Ishikawa (cell line): ENCODE results near the gene TLE7.
A peak's percentile ranks its signal among the peaks of the same experiment; 100 is the strongest.

Experiments used
- CEBPB ChIP-seq: IDR thresholded peaks from 2 replicates; pipeline ENCODE4 v1.6.1; 2012
- CREB1 ChIP-seq: IDR thresholded peaks from 2 replicates; pipeline ENCODE4 v1.6.1; 2012; ENCODE audit warnings: low read depth
- EGR1 ChIP-seq: IDR thresholded peaks from 2 replicates; pipeline ENCODE4 v1.6.1; 2012
- EP300 ChIP-seq: IDR thresholded peaks from 2 replicates; pipeline ENCODE4 v1.6.1; 2012; ENCODE audit warnings: borderline replicate concordance
- FOXM1 ChIP-seq: IDR thresholded peaks from 2 replicates; pipeline ENCODE4 v1.6.1; 2012; ENCODE audit warnings: low read depth, borderline replicate concordance
- NFIC ChIP-seq: IDR thresholded peaks from 2 replicates; pipeline ENCODE4 v1.6.1; 2012
- RAD21 ChIP-seq: IDR thresholded peaks from 2 replicates; pipeline ENCODE4 v1.6.1; 2012; ENCODE audit warnings: low read depth
- REST ChIP-seq: IDR thresholded peaks from 2 replicates; pipeline ENCODE4 v1.6.1; 2012; ENCODE audit warnings: low read depth, mild to moderate bottlenecking
- TAF1 ChIP-seq: IDR thresholded peaks from 2 replicates; pipeline ENCODE4 v1.6.1; 2012; ENCODE audit warnings: low read depth, mild to moderate bottlenecking
- TCF12 ChIP-seq: IDR thresholded peaks from 2 replicates; pipeline ENCODE4 v1.6.1; 2012; ENCODE audit warnings: low read depth
- TEAD4 ChIP-seq: IDR thresholded peaks from 2 replicates; pipeline ENCODE4 v1.6.1; 2012
- YY1 ChIP-seq: IDR thresholded peaks from 2 replicates; pipeline ENCODE4 v1.6.1; 2012; ENCODE audit warnings: low read depth
- ZBTB7A ChIP-seq: IDR thresholded peaks from 2 replicates; pipeline ENCODE4 v1.6.1; 2012; ENCODE audit warnings: low read depth
- TF ChIP-seq, protein P1 (sequence below): IDR thresholded peaks from 2 replicates; pipeline ENCODE4 v1.6.1; 2012
- TF ChIP-seq, protein P2 (sequence below): IDR thresholded peaks from 2 replicates; pipeline ENCODE4 v1.6.1; 2012

Gene TLE7

GRCh38 chr16:71473891-71474290 is 32.0 kb upstream of the TLE7 start:
- TF ChIP-seq, protein P1, sequence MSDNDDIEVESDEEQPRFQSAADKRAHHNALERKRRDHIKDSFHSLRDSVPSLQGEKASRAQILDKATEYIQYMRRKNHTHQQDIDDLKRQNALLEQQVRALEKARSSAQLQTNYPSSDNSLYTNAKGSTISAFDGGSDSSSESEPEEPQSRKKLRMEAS, result no peak
- TF ChIP-seq TCF12 (no peak), EP300 (no peak), RAD21 (no peak), YY1 (no peak), TEAD4 (no peak), TAF1 (no peak), REST (no peak), CREB1 (no peak), NFIC (no peak), CEBPB (no peak), ZBTB7A (no peak), EGR1 (no peak), FOXM1 (no peak)
- TF ChIP-seq, protein P2, sequence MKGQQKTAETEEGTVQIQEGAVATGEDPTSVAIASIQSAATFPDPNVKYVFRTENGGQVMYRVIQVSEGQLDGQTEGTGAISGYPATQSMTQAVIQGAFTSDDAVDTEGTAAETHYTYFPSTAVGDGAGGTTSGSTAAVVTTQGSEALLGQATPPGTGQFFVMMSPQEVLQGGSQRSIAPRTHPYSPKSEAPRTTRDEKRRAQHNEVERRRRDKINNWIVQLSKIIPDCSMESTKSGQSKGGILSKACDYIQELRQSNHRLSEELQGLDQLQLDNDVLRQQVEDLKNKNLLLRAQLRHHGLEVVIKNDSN, result no peak

DNA sequence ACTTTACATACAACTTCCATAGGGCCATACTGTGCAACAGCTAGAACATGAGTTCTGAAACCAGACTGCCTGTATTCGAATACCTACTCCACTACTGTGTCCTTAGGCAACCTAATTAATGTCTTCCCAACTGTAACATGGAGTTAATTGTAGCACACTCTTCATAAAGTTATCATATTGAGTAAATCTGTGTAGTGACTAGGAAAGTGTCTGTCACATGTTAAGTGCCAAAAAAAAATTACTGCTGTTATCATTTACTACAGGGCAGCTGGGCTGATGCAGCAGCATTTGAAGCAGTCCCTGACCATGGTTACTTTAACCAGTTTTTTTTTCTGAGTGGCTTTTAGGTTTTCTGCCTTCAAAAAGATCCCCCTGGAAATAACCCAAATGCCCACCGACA is 31.1 kb upstream of the TLE7 start:
- TF ChIP-seq, protein P1, result no peak
- TF ChIP-seq REST (no peak), NFIC (no peak), CREB1 (no peak), YY1 (no peak), ZBTB7A (no peak)

DNA sequence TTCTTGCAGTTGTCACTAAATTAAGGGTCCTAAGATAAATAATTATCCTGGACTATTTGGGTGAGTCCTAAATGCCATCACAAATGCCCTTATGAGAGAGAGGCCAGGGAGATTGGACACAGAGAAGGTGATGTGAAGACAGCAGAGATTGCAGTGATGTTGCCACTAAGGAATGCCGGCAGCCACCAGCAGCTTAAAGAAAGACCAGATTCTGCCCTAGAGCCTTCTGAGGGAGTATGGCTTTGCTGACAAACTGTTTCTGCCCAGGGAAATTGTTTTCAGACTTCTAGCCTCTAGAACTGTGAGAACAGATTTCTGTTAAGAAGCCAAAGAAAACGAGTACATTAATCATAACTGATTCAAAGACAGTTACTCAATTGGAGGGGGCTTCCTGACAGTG is 30.2 kb upstream of the TLE7 start:
- no peak for TF ChIP-seq FOXM1
- TF ChIP-seq EP300, result no peak
- TF ChIP-seq TEAD4, result no peak

DNA sequence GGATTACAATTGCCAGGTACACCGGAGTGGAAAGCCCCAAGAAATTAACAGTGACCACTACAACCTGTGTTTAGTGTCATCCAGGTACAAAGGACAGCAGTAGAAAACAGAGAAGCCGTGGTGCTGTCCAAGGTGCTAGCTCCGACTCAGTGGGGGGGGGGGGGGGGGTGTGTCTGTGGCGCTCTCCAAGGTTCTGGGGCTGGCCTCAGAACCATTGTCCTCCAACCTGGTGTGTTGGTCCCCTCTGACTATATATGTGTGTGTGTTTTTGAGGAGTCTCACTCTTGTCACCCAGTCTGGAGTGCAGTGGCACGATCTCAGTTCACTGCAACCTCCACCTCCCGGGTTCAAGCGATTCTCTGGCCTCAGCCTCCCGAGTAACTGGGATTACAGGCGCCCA is 26.0 kb upstream of the TLE7 start:
- no peak for TF ChIP-seq TEAD4
- TF ChIP-seq, protein P1, result 0 out of 2 replicates have a peak, but pooled peaks have one; percentile 44
- peak; percentile 97 for TF ChIP-seq REST

GRCh38 chr16:71464231-71464630 is 22.4 kb upstream of the TLE7 start:
- TF ChIP-seq CEBPB (no peak), EGR1 (no peak), TEAD4 (no peak), YY1 (no peak), EP300 (no peak), TCF12 (no peak), FOXM1 (no peak), RAD21 (no peak), NFIC (no peak)
- TF ChIP-seq, protein P1, result no peak
- TF ChIP-seq, protein P2, result no peak
